Endodermal cell (in vitro differentiated cells): ENCODE results near the gene PARP16. TPM values are rescaled to one million over a fixed set of nuclear protein-coding genes. Genes with fewer than 3 reads are reported as not detected.

ENCODE experiments used
- DNase-seq: peaks from one replicate; pipeline ENCODE4 v3.0.0-alpha.2; 2017
- H3K27ac ChIP-seq: 2 replicates; pipeline ENCODE4 v1.5.1; 2013; ENCODE audit warnings: mild to moderate bottlenecking, low read depth, low read length, moderate library complexity
- H3K27me3 ChIP-seq: 2 replicates; pipeline ENCODE4 v1.6.1; 2013; ENCODE audit warnings: mild to moderate bottlenecking, low read length, moderate library complexity; ENCODE audit not compliant: insufficient read depth, control insufficient read depth, poor library complexity, severe bottlenecking
- H3K36me3 ChIP-seq: 2 replicates; pipeline ENCODE4 v1.7.0; 2013; ENCODE audit warnings: mild to moderate bottlenecking, low read length, moderate library complexity; ENCODE audit not compliant: control insufficient read depth, insufficient read depth
- H3K4me1 ChIP-seq: one replicate; pipeline ENCODE4 v1.7.0; 2013; ENCODE audit warnings: low read length; ENCODE audit not compliant: control insufficient read depth, insufficient read depth
- H3K4me3 ChIP-seq: 2 replicates; pipeline ENCODE4 v1.5.1; 2013; ENCODE audit warnings: mild to moderate bottlenecking, low read length, moderate library complexity
- H3K9ac ChIP-seq: 2 replicates; pipeline ENCODE4 v1.6.1; 2013; ENCODE audit warnings: mild to moderate bottlenecking, low read length, moderate library complexity; ENCODE audit not compliant: poor library complexity, severe bottlenecking; ENCODE audit errors: extremely low read depth
- H3K9me3 ChIP-seq: 2 replicates; pipeline ENCODE4 v1.6.1; 2013; ENCODE audit warnings: mild to moderate bottlenecking, low read length, moderate library complexity; ENCODE audit not compliant: control insufficient read depth
- H3K27ac Mint-ChIP-seq: 2 replicates; pipeline ENCODE4 v1.8.0; 2020; ENCODE audit warnings: mixed read lengths
- H3K27me3 Mint-ChIP-seq: 2 replicates; pipeline ENCODE4 v1.8.0; 2021; ENCODE audit warnings: mild to moderate bottlenecking, mixed read lengths; ENCODE audit not compliant: insufficient read depth
- H3K36me3 Mint-ChIP-seq: 2 replicates; pipeline ENCODE4 v1.8.0; 2020; ENCODE audit warnings: low read depth, mixed read lengths
- H3K4me1 Mint-ChIP-seq: 2 replicates; pipeline ENCODE4 v1.8.0; 2020; ENCODE audit warnings: mixed read lengths
- H3K4me3 Mint-ChIP-seq: 2 replicates; pipeline ENCODE4 v1.8.0; 2020; ENCODE audit warnings: mild to moderate bottlenecking, moderate library complexity, mixed read lengths
- H3K9me3 Mint-ChIP-seq: 2 replicates; pipeline ENCODE4 v1.8.0; 2020; ENCODE audit warnings: mild to moderate bottlenecking, mixed read lengths
- WGBS, 2 experiments: methylation state at CpG; one replicate each; pipeline versions ENCODE4 v1.1.5 to v1.1.7; 2013; ENCODE audit warnings: missing lambda C conversion rate in 2 of 2, mixed read lengths in 1 of 2; ENCODE audit not compliant: insufficient coverage in 1 of 2, insufficient read length in 1 of 2; 5-methylcytosine and 5-hydroxymethylcytosine counted together
- total RNA-seq, 2 donors: library from RNA; stranded (reverse); fragmentation: NEBNext Ultra II Directional in 1 of 2; extraction: Animal tissue kit (Norgen Biotek cat#: 25700) in 1 of 2; gene quantifications; 2 replicates in 1 of 2; 3 replicates in 1 of 2; pipeline ENCODE4 v1.2.1, GENCODE V29; 2021
- TF ChIP-seq, protein P1 (sequence below): fragments of 200-600 bp; sonication (generic); conservative IDR thresholded peaks from 2 replicates; pipeline ENCODE4 v1.5.0; 2021; ENCODE audit warnings: antibody characterized with exemption, mild to moderate bottlenecking

PARP16 gene
- total RNA-seq, 2 donors from 2014 or later = 4.3 to 11.6 TPM

DNA sequence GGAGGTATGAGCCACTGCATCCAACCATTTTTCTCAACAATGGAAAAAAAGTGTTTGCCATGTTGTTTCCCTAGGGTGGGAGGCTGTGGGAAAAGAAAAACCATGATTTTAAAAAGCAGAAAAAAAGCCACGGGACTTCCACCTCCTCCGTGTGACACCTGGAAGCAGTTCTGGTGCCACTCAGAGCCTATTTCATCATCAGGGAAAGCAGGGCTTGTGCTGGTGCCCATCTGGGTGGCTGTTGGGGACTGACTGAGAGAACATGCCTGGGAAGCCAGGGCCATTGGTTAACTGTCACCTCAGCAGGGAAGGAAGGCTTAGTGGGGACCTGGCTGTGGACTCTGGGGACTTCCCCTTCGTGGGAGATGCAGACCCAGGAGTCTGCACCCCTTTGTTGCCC is 25.1 kb upstream of the PARP16 start:
- no peaks in the 10 kb centered on the region for H3K4me1 ChIP-seq
- Mint-ChIP-seq H3K27me3 (no peaks in the 10 kb centered on the region), H3K4me1 (no peaks in the 10 kb centered on the region), H3K9me3 (no peaks in the 10 kb centered on the region), H3K27ac (no peak overlapping the region), H3K4me3 (no peak overlapping the region), H3K36me3 (no peaks in the 10 kb centered on the region)
- H3K27ac ChIP-seq = no peak overlapping the region
- no peaks in the 10 kb centered on the region for H3K36me3 ChIP-seq
- H3K9me3 ChIP-seq = no peaks in the 10 kb centered on the region
- H3K9ac ChIP-seq = no peak overlapping the region
- WGBS, 2 experiments = 80 to 81% methylated on average over 3 of the region's 3 CpGs
- no peak for DNase-seq
- TF ChIP-seq, protein P1, sequence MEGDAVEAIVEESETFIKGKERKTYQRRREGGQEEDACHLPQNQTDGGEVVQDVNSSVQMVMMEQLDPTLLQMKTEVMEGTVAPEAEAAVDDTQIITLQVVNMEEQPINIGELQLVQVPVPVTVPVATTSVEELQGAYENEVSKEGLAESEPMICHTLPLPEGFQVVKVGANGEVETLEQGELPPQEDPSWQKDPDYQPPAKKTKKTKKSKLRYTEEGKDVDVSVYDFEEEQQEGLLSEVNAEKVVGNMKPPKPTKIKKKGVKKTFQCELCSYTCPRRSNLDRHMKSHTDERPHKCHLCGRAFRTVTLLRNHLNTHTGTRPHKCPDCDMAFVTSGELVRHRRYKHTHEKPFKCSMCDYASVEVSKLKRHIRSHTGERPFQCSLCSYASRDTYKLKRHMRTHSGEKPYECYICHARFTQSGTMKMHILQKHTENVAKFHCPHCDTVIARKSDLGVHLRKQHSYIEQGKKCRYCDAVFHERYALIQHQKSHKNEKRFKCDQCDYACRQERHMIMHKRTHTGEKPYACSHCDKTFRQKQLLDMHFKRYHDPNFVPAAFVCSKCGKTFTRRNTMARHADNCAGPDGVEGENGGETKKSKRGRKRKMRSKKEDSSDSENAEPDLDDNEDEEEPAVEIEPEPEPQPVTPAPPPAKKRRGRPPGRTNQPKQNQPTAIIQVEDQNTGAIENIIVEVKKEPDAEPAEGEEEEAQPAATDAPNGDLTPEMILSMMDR = no peak
- no peak overlapping the region for H3K4me3 ChIP-seq
- no peaks in the 10 kb centered on the region for H3K27me3 ChIP-seq

DNA sequence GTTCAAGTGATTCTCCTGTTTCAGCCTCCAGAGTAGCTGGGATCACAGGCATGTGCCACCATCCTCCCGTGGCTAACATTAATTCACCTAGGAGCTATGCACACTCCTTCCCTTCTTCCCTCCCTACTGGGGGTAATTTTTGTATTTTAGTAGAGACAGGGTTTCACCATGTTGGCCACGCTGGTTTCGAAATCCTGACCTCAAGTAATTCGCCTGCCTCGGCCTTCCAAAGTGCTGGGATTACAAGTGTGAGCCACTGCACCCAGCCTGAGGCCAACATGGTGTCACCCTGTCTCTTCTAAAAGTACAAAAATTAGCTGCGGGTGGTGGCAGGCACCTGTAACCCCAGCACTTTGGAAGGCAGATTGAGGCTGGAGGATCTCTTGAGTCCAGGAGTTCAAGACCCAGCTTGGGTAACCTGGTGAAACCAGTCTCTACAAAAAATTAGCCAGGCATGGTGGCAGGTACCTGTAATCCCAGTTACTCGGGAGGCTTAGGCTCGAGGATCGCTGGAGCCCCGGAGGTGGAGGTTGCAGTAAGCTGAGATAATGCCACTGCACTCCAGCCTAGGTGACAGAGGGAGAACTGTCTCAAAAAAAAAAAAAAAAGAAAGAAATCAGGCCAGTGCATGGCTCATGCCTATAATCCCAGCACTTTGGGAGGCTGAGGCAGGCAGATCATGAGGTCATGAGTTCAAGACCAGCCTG is 23.9 kb upstream of the PARP16 start:
- H3K36me3 Mint-ChIP-seq = no peaks in the 10 kb centered on the region
- no peaks in the 10 kb centered on the region for H3K4me1 ChIP-seq
- DNase-seq = no peak
- H3K9me3 ChIP-seq = no peaks in the 10 kb centered on the region
- no peak overlapping the region for H3K4me3 ChIP-seq
- H3K9me3 Mint-ChIP-seq = no peaks in the 10 kb centered on the region
- no peaks in the 10 kb centered on the region for H3K27me3 ChIP-seq
- H3K27me3 Mint-ChIP-seq = no peaks in the 10 kb centered on the region
- H3K27ac Mint-ChIP-seq = no peak overlapping the region
- H3K9ac ChIP-seq = no peak overlapping the region
- H3K4me1 Mint-ChIP-seq = no peaks in the 10 kb centered on the region
- TF ChIP-seq, protein P1 = no peak
- H3K27ac ChIP-seq = no peak overlapping the region
- no peak overlapping the region for H3K4me3 Mint-ChIP-seq
- WGBS, 2 experiments = 95 to 96% methylated on average over 5 to 10 of the region's 10 CpGs
- no peaks in the 10 kb centered on the region for H3K36me3 ChIP-seq

DNA sequence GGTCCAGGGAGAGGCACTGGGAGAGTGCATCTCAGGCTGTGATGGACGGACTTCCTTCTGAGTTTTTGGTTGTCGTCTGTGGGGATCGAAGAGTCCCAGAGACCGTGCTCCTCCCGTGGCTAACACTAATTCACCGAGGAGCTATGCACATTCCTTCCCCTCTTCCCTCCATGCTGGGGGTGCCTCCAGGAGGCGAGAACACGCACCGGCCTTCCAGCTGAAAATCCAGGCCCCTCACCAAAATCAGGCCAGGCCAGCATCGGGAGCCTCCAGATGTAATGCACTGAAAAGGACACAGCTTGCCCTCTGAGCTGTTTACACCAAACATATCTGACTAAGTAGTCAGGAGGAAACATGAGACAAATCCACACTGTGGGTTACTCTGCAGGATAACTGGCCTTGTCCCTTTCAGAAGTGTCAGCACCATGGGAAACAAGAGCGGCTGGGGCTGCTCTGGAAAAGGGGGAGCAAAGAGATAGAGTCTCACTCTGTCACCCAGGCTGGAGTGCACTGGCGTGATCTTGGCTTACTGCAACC is 23.3 kb upstream of the PARP16 start:
- H3K27me3 ChIP-seq = no peaks in the 10 kb centered on the region
- no peaks in the 10 kb centered on the region for H3K36me3 ChIP-seq
- H3K27ac ChIP-seq = no peak overlapping the region
- no peaks in the 10 kb centered on the region for H3K9me3 Mint-ChIP-seq
- H3K27me3 Mint-ChIP-seq = no peaks in the 10 kb centered on the region
- no peaks in the 10 kb centered on the region for H3K9me3 ChIP-seq
- TF ChIP-seq, protein P1 = no peak
- H3K36me3 Mint-ChIP-seq = no peaks in the 10 kb centered on the region
- no peak overlapping the region for H3K27ac Mint-ChIP-seq
- no peak overlapping the region for H3K4me3 ChIP-seq
- no peak overlapping the region for H3K9ac ChIP-seq
- DNase-seq = no peak
- 83 to 88% methylated on average over 6 to 12 of the region's 12 CpGs for WGBS, 2 experiments
- no peaks in the 10 kb centered on the region for H3K4me1 ChIP-seq
- no peaks in the 10 kb centered on the region for H3K4me1 Mint-ChIP-seq
- no peak overlapping the region for H3K4me3 Mint-ChIP-seq
